ENCODE results near the gene BCORL1.
A peak's percentile ranks its signal among the peaks of the same experiment; 100 is the strongest.

The BCORL1 gene, protein sequence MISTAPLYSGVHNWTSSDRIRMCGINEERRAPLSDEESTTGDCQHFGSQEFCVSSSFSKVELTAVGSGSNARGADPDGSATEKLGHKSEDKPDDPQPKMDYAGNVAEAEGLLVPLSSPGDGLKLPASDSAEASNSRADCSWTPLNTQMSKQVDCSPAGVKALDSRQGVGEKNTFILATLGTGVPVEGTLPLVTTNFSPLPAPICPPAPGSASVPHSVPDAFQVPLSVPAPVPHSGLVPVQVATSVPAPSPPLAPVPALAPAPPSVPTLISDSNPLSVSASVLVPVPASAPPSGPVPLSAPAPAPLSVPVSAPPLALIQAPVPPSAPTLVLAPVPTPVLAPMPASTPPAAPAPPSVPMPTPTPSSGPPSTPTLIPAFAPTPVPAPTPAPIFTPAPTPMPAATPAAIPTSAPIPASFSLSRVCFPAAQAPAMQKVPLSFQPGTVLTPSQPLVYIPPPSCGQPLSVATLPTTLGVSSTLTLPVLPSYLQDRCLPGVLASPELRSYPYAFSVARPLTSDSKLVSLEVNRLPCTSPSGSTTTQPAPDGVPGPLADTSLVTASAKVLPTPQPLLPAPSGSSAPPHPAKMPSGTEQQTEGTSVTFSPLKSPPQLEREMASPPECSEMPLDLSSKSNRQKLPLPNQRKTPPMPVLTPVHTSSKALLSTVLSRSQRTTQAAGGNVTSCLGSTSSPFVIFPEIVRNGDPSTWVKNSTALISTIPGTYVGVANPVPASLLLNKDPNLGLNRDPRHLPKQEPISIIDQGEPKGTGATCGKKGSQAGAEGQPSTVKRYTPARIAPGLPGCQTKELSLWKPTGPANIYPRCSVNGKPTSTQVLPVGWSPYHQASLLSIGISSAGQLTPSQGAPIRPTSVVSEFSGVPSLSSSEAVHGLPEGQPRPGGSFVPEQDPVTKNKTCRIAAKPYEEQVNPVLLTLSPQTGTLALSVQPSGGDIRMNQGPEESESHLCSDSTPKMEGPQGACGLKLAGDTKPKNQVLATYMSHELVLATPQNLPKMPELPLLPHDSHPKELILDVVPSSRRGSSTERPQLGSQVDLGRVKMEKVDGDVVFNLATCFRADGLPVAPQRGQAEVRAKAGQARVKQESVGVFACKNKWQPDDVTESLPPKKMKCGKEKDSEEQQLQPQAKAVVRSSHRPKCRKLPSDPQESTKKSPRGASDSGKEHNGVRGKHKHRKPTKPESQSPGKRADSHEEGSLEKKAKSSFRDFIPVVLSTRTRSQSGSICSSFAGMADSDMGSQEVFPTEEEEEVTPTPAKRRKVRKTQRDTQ (N-terminal part only)

DNA sequence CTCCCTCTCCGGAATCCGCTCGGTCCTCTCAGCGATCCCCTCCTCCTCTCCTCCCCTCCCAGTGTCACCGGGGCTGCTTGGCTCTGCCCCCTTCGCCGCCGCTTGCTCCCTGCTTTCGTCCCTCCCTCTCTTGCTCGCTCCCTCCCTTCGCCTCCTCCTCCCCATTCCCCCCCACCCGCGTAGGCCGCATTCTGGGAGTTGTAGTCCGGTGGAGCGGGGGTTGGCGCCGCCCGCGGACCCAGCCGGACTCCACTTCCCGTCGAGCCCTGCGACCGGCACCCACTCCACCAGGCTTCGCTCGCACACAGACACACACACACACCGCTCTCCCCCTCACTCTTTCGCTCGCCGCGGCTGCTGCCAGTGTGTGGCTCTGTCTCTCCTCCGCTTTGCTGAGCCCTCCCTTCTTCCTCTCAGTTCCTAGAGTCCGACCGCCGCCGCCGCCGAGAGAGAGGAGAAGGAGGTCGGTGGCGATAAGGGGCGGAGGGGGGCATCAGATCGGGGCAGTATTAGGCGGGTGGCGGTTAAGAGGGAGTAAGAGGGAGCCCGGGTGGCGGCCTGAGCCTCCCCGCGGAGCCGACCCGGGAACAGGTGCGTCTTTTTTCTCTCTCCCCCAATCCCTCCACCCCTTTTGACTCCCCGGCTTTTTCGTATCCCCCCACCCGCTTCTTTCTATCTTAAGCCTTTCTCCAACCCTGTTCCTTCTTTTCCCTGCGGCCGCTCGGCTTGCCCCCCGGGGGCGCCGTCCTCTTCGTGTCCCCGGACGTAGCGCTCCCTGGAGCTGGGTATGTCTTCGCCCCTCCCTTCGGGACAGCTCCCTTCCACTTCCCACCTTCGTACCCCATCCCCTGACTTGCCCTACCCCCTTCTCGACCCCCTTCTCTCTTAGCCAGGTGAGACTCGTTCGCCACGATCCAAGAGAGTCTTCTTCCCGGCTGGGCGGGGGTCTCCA, at the start of gene BCORL1:
TSS of gene BCORL1 (plus strand) at position 336 of the 952 bp plus-strand sequence. CDS start 22,597 bp downstream, outside the sequence.
- DNase-seq (ENCODE audit: low spot score): peak; percentile 94

DNA sequence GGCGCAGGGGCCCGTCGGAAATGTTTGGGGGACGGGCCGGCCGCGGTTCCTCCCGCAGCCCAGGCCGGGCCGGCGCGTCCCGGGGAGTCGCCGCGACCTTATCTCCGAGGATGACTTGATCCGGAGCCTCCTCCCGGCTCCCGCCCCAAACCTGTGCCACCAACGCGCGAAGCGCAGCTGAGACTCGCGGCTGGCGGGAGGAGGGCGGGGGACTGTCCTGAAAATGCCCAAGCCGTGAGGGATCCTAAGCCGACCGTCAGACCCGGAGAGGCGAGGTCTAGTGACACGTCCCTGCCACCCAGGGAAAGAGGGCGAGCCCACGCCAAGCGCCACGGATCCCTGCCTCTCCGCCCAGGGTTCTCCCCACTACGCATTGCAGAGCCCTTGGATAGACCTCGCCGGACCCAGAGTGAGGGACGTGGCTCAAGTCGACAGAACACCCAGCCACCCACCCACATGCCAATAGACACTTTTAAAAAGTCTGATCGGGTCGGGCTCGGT, 49.6 kb upstream of the BCORL1 start:
- no peak for DNase-seq (ENCODE audit: low spot score)

DNA sequence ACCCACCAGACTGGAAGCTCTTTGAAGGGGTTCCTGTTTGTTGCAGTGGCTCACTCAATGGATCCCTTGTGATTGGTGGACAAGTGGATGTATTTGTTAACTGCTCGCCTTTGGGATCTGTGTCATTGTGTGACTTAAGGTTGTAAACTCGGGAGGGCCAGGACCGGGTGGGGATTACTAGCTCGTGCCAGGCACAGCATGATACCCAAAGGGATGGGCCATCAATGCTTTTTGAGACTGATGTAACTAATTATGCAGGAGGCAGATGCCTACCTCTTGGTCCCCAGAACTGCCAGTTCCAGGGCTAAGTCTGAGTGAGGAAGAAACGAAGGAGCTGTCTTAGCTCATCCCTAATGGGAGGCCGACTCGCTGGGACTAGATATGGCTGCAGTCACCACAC, 48.7 kb upstream of the BCORL1 start:
- DNase-seq (ENCODE audit: low spot score): no peak

DNA sequence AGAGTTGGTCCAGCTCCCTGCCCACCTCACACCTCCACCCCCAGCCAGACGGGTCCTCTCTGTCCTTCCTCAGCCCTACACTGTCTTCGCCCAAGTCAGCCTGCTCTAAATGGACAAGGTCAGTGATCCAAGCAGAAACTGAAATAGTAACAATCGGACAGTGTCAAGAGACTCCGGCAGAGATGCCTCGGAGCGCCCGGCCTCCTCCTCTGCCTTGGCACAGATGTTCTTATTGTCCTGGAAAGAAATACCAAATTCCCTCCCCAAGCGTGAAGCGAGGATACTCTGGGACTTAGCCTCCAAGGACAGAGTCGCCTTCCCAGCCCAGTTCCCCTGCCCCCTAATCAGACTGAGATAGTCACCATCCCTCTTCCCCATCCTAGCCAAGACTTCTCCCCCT, 48.0 kb upstream of the BCORL1 start:
- DNase-seq (ENCODE audit: low spot score): no peak

DNA sequence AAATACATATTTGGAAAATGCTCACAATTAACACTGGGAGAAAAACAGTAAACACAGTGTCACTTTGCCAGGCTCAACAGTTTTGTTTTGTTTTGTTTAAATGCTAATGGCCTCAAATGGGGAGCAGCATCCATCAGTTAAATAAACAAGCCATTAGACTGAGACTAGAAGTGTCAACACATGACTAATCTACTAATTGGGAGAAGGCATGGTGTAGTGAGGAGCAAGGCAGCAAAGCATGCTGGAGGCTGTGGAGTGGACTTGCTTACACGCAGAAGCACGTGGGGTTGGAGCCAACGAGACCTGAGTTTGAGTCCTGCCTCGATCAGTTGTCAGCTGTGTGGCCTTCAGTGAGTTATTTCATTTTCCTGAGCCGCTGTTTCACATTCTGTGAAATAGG, 47.5 kb upstream of the BCORL1 start:
- DNase-seq (ENCODE audit: low spot score): no peak

DNA sequence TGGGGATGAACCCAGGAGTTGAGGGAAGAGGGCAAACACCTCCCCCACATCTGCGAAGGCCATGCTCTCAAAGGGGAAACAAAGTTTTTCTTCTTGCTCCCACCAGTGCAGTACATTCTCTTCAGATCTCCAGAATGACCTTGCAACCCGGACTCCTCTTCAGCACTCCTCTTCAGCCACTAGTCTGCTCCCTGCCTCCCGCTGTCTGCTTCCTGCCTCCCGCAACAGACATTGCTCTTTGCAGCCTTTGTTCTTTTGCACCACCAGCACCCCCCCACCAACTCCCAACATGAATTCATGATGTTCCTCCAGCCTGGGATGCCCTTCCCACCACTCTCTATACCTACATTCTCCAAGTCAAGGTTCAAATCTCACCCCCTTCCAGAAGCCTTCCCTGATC, 44.4 kb upstream of the BCORL1 start:
- DNase-seq (ENCODE audit: low spot score): no peak

DNA sequence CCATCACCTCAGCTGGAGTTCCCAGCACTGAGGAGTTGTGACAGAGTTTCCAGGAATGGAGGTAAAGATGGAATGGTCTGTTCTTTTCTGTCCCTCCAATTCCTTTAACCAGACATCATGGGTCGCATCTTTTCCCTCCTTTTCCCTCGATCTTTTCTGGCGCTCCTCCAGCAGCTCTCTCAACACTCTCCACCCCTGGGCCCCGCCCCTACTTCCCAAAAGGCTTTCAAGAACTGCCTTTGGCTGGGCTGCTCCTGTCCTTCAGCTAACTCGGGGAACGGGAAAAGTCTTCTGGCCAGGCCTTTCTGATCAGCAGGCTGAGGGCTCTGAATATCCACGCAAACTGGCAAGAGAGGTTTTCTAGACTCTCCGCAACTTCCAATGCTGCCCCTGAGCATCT, 42.4 kb upstream of the BCORL1 start:
- DNase-seq (ENCODE audit: low spot score): no peak

DNA sequence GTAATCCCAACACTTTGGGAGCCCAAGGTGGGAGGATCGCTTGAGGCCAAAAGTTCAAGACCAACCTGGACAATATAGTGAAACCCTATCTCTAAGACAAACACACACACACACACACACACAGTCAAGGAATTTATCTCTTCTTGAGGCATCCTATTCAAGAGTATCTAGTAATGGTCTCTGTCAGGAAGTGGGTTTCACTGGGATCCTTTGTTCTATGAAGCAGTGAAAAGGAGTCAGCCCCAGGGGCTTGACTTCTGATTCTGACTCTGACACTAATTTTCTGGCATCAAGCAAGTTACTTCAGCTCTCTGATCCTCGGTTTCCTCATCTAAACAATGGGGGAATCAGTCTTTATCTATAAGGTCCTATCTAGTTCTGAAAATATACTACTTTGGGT, 41.7 kb upstream of the BCORL1 start:
- DNase-seq (ENCODE audit: low spot score): no peak

DNA sequence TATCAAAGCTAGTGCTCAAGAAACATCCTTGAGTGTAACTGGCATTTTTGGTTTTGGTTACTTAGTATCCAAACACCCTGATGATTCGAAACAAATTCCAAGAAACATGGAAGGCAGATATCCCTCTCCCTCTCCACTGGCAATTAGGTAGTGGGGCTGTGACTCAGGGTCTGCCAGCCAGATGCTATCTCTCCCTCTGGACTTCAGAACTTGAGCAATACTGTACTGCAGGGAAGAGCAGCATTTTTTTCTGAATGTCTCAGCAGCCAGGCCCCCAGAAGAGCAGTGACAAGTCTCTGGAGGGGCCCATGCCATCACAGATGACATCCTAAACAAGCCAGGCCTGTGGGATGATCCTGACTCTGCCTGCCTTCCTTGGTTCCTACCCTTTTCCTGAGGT, 37.3 kb upstream of the BCORL1 start:
- DNase-seq (ENCODE audit: low spot score): no peak

DNA sequence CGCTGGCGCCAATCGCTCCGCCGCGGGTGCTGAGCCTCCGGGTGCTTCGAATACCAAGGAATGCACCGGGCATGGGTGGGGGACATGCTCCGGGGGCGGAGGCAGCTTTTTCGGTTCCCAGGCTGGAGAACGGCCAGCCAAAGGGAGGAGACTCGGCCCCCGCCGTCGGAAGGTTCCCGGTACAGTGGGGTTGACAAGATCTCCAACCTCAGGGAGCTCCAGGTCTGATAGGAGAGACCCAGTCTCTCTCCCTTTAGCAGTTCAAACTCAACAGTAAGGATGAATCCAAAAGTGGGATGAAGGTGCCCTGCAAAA, 29.1 kb upstream of the BCORL1 start:
- no peak for DNase-seq (ENCODE audit: low spot score)

DNA sequence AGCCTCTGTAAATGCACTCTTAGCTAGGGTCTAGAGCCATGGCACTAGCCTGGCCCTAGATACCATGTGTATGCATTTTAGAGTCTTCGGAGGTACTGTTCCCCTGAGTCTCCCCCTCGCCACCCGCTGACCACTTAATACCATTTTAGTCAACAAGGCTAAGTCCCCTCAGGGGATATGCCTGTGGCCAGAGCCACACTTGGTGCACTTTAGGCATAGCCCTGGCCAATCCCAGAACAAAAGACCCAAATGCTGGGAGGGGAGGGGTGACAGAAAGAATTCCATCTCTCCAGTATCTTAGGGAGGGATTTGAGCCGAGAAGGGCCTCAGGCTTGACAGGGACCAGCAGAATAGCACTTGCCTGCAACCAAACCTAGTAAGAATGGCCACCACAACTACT, 28.6 kb upstream of the BCORL1 start:
- DNase-seq (ENCODE audit: low spot score): no peak

DNA sequence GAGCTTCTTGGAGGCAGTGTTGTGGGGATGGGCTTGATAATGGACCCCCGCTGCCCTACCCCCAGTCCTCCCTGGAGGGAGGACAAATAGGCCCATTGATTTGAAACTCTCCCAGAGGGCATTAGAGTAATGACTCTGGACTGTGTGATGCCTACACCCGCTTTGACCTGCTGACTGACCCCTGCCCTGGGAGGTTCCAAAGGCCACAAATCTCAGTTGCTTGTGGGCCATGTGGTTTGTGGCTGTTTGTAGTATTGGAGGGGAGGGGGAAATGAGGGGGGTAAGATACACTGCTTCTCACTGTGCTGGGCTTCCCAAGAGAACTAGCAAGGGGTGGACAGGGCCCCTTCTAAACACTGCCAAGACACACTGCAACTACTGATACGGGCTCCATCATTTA, 27.6 kb upstream of the BCORL1 start:
- no peak for DNase-seq (ENCODE audit: low spot score)

DNA sequence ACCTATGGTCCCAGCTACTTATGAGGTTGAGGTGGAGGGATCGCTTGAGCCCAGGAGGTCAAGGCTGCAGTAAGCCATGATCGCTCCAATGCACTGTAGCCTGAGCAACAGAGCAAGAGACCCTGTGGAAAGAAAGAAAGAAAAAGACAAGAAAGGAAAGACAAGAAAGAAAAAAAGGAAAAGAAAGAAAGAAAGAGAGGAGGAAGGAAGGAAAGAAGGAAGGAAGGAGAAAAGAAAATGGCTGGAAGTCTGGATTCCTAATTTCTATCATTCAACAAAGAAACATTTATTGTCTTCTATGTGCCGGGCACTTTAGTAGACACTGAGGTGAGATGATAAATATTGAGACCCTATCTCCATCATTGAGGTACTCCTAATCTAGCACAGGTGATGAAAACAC, 26.8 kb upstream of the BCORL1 start:
- DNase-seq (ENCODE audit: low spot score): no peak

DNA sequence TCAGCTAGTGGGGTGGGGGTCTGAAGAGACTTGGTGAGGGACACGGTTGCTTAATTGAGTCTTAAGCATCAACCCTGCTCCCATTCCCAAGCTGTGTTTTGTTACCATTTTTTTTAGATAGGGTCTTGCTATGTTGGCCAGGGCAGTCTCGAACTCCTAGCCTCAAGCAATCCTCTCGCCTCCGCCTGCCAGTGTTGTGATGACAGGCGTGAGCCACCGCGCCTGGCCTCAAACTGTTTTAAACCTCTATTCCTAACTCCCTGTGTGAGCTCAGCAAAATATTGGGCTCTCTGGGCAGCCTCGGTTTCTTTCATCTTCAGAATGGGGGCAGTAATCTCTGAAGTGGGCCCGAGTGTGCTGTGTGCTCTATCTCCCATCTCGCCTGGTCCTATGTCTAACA, 26.3 kb upstream of the BCORL1 start:
- no peak for DNase-seq (ENCODE audit: low spot score)

DNA sequence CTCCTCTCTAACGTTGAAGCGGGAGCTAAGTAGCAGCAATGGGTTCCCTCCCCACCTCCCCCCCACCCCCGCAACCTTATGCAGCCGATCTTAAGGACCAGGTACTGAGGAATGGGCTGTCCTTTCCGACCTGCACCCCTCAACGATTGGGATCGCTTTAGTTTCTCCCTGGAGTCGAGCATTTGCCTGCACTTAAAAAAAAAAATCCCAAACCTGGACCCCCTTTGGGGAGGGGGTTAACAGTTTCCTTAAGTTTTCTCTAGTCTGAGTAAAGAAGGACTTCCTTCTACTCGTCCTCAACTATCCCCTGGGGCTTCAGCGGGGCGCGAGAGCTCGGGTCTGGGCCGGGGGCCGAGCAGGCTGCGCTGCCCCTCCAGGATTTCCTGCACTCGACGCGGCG, 25.7 kb upstream of the BCORL1 start:
- no peak for DNase-seq (ENCODE audit: low spot score)

DNA sequence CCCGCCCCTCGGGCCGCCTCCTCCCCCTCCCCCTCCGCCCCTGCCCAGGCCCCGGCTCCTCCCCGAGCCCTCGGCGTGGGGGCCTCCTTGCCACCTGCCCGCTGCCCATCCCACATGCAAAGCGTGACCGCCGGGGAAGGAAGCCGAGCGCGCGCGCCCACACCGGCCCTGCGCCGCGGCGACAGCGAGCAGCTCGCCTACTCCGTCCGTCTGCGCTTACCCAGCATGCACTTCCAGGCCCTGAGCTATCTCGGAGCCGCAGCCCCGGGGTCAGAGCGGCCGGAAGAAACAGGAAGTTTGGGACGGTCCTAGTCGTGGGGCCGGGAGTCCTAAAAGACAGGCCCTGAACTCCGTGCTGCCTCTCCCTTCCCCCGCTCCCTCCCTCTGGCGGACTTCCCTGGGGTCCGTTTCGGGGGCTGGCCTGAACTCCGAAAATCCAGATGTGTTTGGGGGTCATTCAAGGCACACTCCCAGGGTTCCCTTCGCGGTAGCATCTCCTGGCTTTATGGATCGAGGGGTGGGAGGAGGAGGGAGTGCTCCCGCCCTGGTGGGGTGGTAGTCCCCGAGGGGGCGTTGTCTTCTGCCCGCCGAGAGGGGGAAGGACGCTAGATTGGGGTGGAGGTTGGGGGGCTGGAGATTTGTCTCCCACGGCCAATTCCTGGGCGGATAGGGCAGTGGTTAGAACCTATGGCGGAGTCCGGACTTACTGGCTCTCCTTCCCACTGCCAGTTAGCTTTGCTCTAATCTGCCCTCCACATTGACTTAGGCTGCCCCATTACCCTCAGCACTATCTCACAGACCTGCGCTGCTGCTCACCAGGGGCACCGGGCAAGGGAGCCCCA, 25.0 kb upstream of the BCORL1 start:
- peak; percentile 71 for DNase-seq (ENCODE audit: low spot score)

DNA sequence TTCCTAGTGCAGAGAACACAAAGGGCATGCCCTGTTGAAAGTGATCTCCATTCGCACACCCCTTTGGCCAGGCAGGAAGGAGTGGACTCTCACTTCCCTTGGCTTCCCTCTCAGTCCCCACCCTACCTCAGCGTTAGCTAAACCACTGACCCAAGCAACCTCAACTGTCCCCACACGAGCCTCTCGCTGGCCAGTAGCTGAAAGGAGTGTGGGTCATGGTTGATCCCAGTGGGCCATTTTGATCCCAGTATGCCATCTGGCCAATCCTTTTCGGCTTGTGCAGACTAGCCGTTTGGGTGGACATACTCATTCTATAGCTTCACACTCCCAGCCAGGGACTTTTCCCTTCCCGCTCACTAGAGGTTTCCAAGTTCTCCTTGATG, 24.4 kb upstream of the BCORL1 start:
- no peak for DNase-seq (ENCODE audit: low spot score)

DNA sequence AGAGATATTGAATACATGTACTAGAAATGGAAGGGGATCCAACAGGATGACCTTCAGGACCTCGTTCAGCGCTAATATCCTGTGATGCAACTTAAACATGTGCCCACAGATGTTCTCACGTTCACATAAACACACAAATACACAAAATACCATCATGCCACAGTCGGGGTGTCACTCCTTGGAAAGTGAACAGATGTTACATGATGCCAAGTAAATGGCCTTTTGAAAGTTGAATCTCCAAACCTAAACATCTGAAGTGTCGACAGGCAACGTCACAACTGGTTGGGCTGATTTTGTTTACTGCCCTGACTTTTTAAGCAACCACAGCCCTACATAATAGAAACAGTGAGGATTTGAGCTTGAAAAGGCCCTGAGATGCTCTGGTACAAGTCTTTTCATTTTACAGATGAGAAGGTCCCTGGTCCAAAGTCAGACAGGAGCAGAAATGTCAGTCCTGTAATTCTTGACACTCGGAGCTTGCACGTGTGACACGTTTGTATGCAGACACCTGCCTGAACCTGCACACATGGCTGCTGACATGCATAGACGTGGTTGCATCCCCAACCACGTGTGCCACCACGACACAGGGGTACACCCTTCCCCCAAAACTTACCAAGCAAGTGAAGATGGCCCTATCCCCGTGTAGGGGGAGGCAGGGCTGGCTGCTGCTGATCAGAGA, 23.5 kb upstream of the BCORL1 start:
- no peak for DNase-seq (ENCODE audit: low spot score)

DNA sequence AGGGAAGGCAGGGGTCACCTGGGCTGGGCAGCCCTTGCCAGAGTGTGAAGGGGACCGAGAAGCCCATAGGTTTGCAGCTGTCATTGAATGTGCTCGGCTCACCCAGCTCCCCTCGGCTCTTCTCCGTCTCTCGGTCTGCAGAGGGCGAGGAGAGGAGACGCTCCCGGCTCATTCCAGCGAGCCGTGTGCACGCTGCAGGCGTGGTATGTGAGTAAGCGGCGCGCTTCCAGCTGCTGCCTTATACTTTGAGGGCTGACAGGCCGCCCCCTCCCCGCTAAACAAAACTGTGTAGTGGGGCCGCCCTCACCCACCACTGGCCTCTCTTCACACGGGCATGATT, 23.0 kb upstream of the BCORL1 start:
- no peak for DNase-seq (ENCODE audit: low spot score)

Data from hepatic stellate cell (primary cell).